Left ventricle myocardium inferior (tissue), 1 donor: ENCODE results near the gene C19orf18. TPM values are rescaled to one million over a fixed set of nuclear protein-coding genes. Genes with fewer than 3 reads are reported as not detected.

Experiments
- DNase-seq: peaks from one replicate; pipeline ENCODE4 v3.0.0-alpha.2; 2020
- H3K27ac ChIP-seq: fragments of 200-600 bp; replicated peaks from 2 replicates; pipeline ENCODE4 v1.8.0; 2021
- H3K27me3 ChIP-seq: fragments of 200-600 bp; 2 replicates; pipeline ENCODE4 v1.8.0; 2021; ENCODE audit warnings: low read depth
- H3K36me3 ChIP-seq: fragments of 200-600 bp; 2 replicates; pipeline ENCODE4 v1.8.0; 2021
- H3K4me1 ChIP-seq: fragments of 200-600 bp; 2 replicates; pipeline ENCODE4 v1.8.0; 2021
- H3K4me3 ChIP-seq: fragments of 200-600 bp; 2 replicates; pipeline ENCODE4 v1.8.0; 2021; ENCODE audit warnings: mild to moderate bottlenecking, moderate library complexity
- H3K9me3 ChIP-seq: fragments of 200-600 bp; replicated peaks from 2 replicates; pipeline ENCODE4 v1.8.0; 2021
- CTCF ChIP-seq: fragments of 200-600 bp; IDR thresholded peaks from 2 replicates; pipeline ENCODE4 v1.8.0; 2021; ENCODE audit warnings: antibody characterized with exemption, mild to moderate bottlenecking, borderline replicate concordance
- intact Hi-C: fragments of 100-400 bp; cut with micrococcal nuclease; formaldehyde crosslinking; loops from one replicate; pipeline ENCODE4 v1.11.0; 2022
- total RNA-seq: library from RNA; stranded (reverse); fragmentation: NEBNext Ultra II Directional; extraction: Animal tissue kit (Norgen Biotek cat#: 25700); gene quantifications from one replicate; pipeline ENCODE4 v1.2.1, GENCODE V29; 2021
- donor health status: DM: no; HTN: yes; CAD: no; lungs with severe emphysema.

The C19orf18 gene
- total RNA-seq, 1 donor from 2014 or later = 2.1 TPM

GRCh38 chr19:57947419-57948134, 26.8 kb downstream of the C19orf18 start, which contains the start of gene ZNF256:
Gene ZNF256, minus strand, starts transcription at chr19:57947706. Its CDS starts 232 bp downstream, at chr19:57947474.
- Histone ChIP-seq H3K4me1 (peaks cover 49% of the 10 kb centered on the region), H3K27me3 (no peaks in the 10 kb centered on the region), H3K27ac (peak within 1 kb of the TSS; percentile 93), H3K9me3 (peaks cover 38% of the 10 kb centered on the region), H3K4me3 (peak within 1 kb of the TSS; percentile 86), H3K36me3 (peaks cover 23% of the 10 kb centered on the region)
- peak; percentile 96 for DNase-seq
- TF ChIP-seq CTCF = peak; percentile 73
- intact Hi-C loops = no loop called here

- Histone ChIP-seq H3K36me3 (peaks cover 28% of the 10 kb centered on the region), H3K27me3 (no peaks in the 10 kb centered on the region), H3K27ac (peak overlapping the region; percentile 93), H3K4me1 (peaks cover 49% of the 10 kb centered on the region), H3K4me3 (peak overlapping the region; percentile 86), H3K9me3 (peaks cover 44% of the 10 kb centered on the region)
- TF ChIP-seq CTCF = no peak
- DNase-seq = no peak
- intact Hi-C loops = no loop called here
These were observed 27.3 kb downstream of the C19orf18 start for GRCh38 chr19:57947088-57947418.

- DNase-seq = no peak
- peaks cover 51% of the 10 kb centered on the region for H3K9me3 ChIP-seq
- H3K27ac ChIP-seq = peak overlapping the region; percentile 93
- intact Hi-C loops = no loop called here
- peaks cover 35% of the 10 kb centered on the region for H3K36me3 ChIP-seq
- TF ChIP-seq CTCF = no peak
- peaks cover 49% of the 10 kb centered on the region for H3K4me1 ChIP-seq
- peak overlapping the region; percentile 86 for H3K4me3 ChIP-seq
- H3K27me3 ChIP-seq = no peaks in the 10 kb centered on the region
These were observed 28.0 kb downstream of the C19orf18 start for GRCh38 chr19:57946316-57946715.

GRCh38 chr19:57941593-57941992, 32.7 kb downstream of the C19orf18 start:
- Histone ChIP-seq H3K4me1 (peaks cover 34% of the 10 kb centered on the region), H3K27ac (no peak overlapping the region), H3K9me3 (peaks cover 94% of the 10 kb centered on the region), H3K4me3 (no peak overlapping the region), H3K36me3 (peaks cover 78% of the 10 kb centered on the region), H3K27me3 (no peaks in the 10 kb centered on the region)
- intact Hi-C loops = no loop called here
- DNase-seq = no peak
- TF ChIP-seq CTCF = no peak

GRCh38 chr19:57935731-57936130, 38.6 kb downstream of the C19orf18 start:
- no peaks in the 10 kb centered on the region for H3K27me3 ChIP-seq
- no peak overlapping the region for H3K27ac ChIP-seq
- DNase-seq = no peak
- H3K4me1 ChIP-seq = peaks cover 21% of the 10 kb centered on the region
- peaks cover 90% of the 10 kb centered on the region for H3K9me3 ChIP-seq
- TF ChIP-seq CTCF = no peak
- peaks cover 66% of the 10 kb centered on the region for H3K36me3 ChIP-seq
- intact Hi-C loops = no loop called here
- peak overlapping the region; percentile 89 for H3K4me3 ChIP-seq
